ENCODE data around the gene NSFL1C.

DNA sequence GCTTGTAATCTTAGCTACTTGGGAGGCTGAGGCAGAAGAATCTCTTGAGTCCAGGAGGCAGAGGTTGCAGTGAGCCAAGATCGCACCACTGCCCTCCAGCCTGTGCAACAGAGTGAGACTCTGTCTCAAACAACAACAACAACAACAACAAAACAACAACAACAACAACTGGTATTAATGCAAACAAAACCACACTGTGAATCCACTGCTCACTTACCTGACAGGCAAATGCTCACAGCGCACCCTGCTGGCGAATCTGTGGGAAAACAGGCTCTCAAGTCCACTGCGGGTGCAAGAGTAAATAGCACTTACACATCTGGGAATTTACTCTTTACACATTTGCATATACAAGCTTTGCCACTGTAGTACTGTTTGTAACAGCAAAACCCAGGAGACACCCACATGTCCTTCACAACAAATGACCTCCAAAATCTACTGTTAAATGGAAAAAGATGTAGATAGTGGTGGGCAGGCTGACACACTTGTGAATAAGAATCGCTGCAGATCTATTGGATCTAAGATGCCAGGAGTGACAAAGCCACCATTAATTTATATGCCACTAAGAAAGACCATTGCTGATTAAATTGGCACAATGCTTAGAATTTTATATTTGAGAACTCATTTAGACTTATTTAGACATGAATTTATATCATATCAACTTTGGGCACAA is 29.3 kb downstream of the NSFL1C start:
- TF ChIP-seq, protein P1, sequence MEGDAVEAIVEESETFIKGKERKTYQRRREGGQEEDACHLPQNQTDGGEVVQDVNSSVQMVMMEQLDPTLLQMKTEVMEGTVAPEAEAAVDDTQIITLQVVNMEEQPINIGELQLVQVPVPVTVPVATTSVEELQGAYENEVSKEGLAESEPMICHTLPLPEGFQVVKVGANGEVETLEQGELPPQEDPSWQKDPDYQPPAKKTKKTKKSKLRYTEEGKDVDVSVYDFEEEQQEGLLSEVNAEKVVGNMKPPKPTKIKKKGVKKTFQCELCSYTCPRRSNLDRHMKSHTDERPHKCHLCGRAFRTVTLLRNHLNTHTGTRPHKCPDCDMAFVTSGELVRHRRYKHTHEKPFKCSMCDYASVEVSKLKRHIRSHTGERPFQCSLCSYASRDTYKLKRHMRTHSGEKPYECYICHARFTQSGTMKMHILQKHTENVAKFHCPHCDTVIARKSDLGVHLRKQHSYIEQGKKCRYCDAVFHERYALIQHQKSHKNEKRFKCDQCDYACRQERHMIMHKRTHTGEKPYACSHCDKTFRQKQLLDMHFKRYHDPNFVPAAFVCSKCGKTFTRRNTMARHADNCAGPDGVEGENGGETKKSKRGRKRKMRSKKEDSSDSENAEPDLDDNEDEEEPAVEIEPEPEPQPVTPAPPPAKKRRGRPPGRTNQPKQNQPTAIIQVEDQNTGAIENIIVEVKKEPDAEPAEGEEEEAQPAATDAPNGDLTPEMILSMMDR (IDR thresholded peaks at IDR 0.05) = peak; percentile 87 to 90 (median 88)
- TF ChIP-seq POLR2A (IDR thresholded peaks at IDR 0.05) = no peak
